OCI-LY7 (cell line): Measurements from ENCODE around the gene PEX7.

ENCODE experiments used
- EZH2phosphoT487 ChIP-seq: fragments of 200-600 bp; sonication (generic); IDR thresholded peaks from 2 replicates; pipeline ENCODE4 v1.6.1; 2018; ENCODE audit warnings: low read depth, borderline replicate concordance, mild to moderate bottlenecking, mixed run types, antibody characterized with exemption, low read length, moderate library complexity, mixed read lengths
- TF ChIP-seq, protein P1 (sequence below): fragments of 200-600 bp; sonication (generic); conservative IDR thresholded peaks from 2 replicates; pipeline ENCODE4 v1.5.1; 2014; ENCODE audit warnings: mild to moderate bottlenecking, antibody characterized with exemption, low read length, moderate library complexity, mixed read lengths

GRCh38 chr6:136792095-136792409 is 30.3 kb upstream of the PEX7 start:
- TF ChIP-seq, protein P1, sequence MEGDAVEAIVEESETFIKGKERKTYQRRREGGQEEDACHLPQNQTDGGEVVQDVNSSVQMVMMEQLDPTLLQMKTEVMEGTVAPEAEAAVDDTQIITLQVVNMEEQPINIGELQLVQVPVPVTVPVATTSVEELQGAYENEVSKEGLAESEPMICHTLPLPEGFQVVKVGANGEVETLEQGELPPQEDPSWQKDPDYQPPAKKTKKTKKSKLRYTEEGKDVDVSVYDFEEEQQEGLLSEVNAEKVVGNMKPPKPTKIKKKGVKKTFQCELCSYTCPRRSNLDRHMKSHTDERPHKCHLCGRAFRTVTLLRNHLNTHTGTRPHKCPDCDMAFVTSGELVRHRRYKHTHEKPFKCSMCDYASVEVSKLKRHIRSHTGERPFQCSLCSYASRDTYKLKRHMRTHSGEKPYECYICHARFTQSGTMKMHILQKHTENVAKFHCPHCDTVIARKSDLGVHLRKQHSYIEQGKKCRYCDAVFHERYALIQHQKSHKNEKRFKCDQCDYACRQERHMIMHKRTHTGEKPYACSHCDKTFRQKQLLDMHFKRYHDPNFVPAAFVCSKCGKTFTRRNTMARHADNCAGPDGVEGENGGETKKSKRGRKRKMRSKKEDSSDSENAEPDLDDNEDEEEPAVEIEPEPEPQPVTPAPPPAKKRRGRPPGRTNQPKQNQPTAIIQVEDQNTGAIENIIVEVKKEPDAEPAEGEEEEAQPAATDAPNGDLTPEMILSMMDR, result no peak
- TF ChIP-seq EZH2phosphoT487, result no peak
